Astrocyte (in vitro differentiated cells and primary cell): Measurements from ENCODE around the gene GRID2.

Experiments used
- CTCF ChIP-seq: IDR thresholded peaks from 2 replicates; pipeline ENCODE4 v1.5.1; 2011; ENCODE audit warnings: low read depth, mild to moderate bottlenecking, inconsistent platforms, low read length, moderate library complexity; ENCODE audit not compliant: insufficient read depth
- EZH2 ChIP-seq: IDR thresholded peaks from 2 replicates; pipeline ENCODE4 v1.6.1; 2012; ENCODE audit warnings: mild to moderate bottlenecking, low read length, inconsistent platforms; ENCODE audit not compliant: insufficient read depth

GRCh38 chr4:93183576-93183975 is 879.8 kb downstream of the GRID2 start:
- no peak for TF ChIP-seq EZH2
- no peak for TF ChIP-seq CTCF
